Measurements from ENCODE around the gene MCEE.

- no peak for TF ChIP-seq POLR2AphosphoS5 (IDR thresholded peaks at IDR 0.05; ENCODE audit: low read depth, low read length)
- TF ChIP-seq POLR2A (IDR thresholded peaks at IDR 0.05; ENCODE audit: low read depth, low read length): no peak
- TF ChIP-seq TAF1 (IDR thresholded peaks at IDR 0.05; ENCODE audit: low read depth, low read length): no peak
- no peak for TF ChIP-seq SPI1 (IDR thresholded peaks at IDR 0.05; ENCODE audit: low read depth, low read length)
These were observed 26.2 kb downstream of the MCEE start for GRCh38 chr2:71103809-71104208.

Data from GM12891 (cell line).